T-helper 1 cell treated with Interleukin-12 subunit alpha and Interleukin-12 subunit beta and Interleukin-4 antibody, amounts not matched to agents 30 ng/mL and 1 ng/mL, for 36 hours (primary cell): ENCODE results near the gene GCNT3. TPM values are rescaled to one million over a fixed set of nuclear protein-coding genes. Genes with fewer than 3 reads are reported as not detected.
"Not testable (repeated sequence)": the region's sequence is repeated elsewhere in the genome, so short reads cannot be mapped to it uniquely, and the experiment has no call there.

Experiments used
- intact Hi-C: fragments of 100-400 bp; cut with micrococcal nuclease; formaldehyde crosslinking; loops from one replicate; pipeline ENCODE4 v1.15.1; 2024
- total RNA-seq: library from RNA; stranded (reverse); gene quantifications from 2 replicates; pipeline ENCODE4 v1.2.3, GENCODE V29; 2022

The GCNT3 gene
- total RNA-seq, 1 donor from 2014 or later = not detected

DNA sequence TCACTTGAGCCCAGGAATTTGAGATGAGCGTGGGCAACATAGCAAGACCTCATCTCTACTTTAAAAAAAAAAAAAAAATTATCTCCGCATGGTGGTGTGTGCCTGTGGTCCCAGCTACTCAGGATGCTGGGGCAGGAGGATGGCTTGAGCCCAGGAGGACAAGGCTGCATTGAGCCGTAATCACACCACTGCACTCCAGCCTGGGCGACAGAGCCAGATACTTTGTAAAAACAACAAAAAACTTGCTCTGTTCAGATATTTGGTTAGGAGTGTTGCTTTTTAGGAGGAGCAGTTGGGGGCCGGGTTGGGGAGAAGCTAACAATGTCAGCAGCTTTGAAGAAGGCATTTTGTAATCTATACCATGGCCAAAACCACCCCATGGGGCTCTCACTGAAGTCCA lies 4.1 kb downstream of the GCNT3 start:
- intact Hi-C loops = no loop called here

DNA sequence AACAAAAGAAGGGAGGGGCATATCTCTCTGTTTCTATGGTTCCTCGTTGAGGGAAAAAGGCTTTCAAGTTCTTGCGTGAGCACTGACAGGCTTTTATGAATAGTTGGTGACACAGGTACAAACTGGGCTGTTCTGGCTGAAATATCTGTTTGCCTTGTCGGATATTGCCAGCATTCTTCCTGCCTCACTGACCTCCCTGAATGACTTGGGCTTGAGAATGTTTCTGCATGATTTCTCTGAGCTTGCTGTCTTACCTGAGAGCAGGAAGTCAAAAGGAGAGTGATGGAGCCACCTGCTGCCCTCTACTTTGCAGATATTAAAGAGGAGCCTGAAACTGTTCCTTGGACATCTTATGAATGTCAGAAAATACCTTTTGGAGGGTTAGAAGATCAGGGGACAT lies 4.8 kb downstream of the GCNT3 start:
- intact Hi-C loops = no loop called here

DNA sequence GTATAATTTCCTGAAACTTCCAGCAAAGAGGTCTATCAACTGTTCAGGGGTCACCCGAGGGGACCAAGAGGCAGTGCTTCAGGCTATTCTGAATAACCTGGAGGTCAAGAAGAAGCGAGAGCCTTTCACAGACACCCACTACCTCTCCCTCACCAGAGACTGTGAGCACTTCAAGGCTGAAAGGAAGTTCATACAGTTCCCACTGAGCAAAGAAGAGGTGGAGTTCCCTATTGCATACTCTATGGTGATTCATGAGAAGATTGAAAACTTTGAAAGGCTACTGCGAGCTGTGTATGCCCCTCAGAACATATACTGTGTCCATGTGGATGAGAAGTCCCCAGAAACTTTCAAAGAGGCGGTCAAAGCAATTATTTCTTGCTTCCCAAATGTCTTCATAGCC lies 6.8 kb downstream of the GCNT3 start:
- intact Hi-C loops = no loop called here

DNA sequence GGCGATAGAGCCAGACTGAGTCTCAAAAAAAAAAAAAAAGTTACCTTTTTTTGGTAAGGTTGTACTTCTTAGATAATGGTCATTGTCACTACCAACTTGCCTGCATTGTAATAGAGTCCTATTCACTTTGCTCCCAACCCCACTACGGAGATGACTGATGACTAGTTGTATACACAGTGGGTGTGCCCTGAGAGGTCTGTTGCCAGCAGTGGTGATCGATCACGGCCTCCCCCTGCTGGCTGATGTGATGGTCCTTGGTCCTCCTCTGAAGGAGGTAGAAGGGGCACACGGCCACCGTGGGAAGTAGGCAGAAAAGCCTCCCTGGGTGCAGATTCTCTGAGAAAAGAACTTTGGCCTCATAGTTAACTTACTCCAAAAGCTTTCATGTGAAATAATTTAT lies 10.7 kb downstream of the GCNT3 start:
- intact Hi-C loops = loop anchor here (1.0 kb wide), 1 partner anchor 90 kb away; no protein-coding TSS in a partner anchor

DNA sequence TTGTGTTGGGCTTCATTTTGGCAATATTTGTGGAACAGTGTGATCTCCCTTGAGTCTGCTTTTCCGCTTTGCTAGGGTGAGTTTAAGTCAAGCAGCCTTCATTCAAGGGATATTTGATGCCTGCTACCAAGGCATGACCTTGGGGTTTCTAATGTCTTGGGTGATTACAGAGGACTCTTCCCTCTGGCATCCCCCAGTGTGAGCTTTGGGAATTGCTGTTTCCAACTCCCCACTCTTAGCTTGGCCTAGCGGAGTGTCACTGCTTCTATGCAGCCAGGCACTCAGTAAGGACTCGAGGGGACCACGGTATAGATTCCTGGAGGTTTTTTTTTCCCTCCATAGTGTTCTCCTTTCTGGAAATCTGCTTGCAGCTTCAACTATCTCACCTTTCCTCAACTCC lies 21.1 kb downstream of the GCNT3 start:
- intact Hi-C loops = no loop called here

DNA sequence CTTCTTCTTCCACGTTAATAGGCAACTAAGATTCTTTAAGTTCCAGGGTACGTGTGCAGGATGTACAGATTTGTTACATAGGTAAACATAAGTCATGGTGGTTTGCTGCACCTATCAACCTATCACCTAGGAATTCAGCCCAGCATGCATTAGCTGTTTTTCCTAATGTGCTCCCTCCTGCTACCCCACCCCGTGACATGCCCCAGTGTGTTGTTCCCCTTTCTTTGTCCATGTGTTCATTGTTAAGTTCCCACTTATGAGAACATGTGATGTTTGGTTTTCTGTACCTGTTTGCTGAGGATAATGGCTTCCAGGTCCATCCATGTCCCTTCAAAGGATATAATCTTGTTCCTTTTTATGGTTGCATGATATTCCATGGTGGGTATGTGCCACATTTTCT lies 24.6 kb downstream of the GCNT3 start:
- intact Hi-C loops = no loop called here

DNA sequence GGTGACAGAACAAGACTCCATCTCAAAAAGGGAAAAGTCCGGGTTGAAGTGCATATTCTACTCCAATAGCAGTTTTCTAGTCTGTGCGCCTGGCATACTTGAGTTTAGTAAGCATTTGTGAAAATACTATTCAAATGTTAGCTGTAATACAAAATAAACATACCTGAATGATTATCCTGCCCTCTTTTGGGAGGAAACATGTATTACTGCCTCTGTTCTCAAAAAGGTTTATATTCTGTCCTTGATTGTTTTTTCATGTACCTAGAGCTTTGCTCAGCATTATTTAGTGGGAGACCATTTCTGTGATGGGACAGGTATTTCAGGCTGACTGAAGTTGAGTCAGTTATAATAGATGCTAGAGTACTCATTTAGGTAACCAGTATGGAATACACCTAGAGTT lies 25.9 kb downstream of the GCNT3 start:
- intact Hi-C loops = not testable (repeated sequence)

DNA sequence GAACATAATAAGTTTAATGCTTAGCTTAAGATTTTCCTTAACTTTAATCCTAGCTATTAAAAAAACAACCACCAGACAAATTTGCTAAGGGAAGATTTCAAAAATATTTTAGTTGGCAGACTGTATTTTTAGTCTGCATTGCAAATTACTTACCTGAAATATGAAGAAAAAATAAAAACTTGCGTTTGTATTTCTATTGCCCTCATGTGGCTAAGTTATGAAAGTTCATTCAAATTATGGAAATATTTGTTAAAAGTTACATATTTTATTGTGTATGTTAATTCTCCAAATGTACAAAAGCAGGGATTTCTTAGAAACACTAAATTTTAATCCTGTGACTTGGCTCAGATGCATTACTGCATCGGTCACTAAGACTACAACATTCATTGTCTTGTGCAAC lies 30.8 kb downstream of the GCNT3 start:
- intact Hi-C loops = loop anchor here (5.0 kb wide), 1 partner anchor 110 kb away; no protein-coding TSS in a partner anchor

DNA sequence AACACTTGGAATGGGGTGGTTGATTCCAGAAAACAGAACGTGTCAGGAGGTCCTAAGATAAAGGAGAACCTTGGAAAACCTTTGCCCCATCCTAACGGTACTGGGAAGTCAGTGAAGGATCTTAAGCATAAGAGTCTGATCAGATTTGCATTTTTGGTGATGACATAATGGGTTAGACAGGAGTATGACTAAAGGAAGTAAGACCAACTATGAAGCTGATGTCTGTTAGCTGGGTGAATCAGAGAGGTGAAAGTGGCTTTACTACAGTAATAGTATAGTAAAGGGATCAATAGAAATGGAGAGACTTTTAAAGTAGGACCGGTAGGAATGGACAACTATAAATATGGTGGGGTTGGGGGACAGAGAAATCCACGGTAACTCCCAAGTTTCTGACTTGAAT lies 33.2 kb downstream of the GCNT3 start:
- intact Hi-C loops = loop anchor here (5.0 kb wide), 1 partner anchor 112 kb away; no protein-coding TSS in a partner anchor

DNA sequence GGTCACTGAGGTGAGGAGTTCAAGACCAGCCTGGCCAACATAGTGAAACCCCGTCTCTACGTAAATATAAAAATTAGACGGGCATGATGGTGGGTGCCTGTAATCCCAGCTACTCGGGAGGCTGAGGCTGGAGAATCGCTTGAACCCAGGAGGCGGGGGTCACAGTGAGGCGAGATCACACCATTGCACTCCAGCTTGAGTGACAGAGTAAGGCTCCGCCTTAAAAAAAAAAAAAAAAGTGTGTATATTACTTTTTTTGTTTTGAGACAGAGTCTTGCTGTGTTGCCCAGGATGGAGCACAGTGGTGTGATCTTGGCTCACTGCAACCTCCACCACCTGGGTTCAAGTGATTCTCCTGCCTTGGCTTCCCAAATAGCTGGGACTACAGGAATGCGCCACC lies 34.2 kb downstream of the GCNT3 start:
- intact Hi-C loops = not testable (repeated sequence)

DNA sequence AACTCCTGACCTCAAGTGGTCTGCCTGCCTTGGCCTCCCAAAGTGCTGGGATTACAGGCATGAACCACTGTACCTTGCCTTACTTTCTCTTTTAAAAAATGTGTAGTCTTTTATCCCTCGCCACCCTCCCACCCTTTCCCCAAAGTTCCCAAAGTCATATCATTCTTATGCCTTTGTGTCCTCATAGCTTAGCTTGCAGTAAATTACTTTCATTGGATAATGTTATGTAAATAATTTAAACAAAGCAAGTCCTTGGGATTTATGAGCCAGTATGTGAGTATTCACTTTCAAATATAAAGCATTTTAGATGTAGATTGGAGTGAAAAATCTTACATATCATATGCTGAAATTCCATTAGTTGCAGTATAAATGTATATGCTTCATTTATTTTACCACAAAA lies 34.7 kb downstream of the GCNT3 start:
- intact Hi-C loops = no loop called here

DNA sequence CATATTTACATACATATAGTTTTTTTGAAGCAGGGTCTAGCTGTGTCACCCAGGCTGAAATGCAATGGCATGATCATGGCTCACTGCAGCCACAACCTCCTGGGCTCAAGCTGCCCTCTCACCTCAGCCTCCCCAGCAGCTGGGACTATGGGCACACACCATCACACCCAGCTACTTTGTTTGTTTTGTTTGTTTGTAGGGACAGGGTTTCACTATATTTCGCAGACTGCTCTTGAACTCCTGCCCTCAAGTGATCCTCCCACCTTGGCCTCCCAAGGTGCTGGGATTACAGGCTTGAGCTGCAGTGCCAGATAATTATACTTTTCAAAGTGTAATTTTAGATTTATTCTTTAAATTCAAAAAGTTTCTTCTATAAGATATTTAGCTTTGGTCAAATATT lies 35.5 kb downstream of the GCNT3 start:
- intact Hi-C loops = no loop called here

DNA sequence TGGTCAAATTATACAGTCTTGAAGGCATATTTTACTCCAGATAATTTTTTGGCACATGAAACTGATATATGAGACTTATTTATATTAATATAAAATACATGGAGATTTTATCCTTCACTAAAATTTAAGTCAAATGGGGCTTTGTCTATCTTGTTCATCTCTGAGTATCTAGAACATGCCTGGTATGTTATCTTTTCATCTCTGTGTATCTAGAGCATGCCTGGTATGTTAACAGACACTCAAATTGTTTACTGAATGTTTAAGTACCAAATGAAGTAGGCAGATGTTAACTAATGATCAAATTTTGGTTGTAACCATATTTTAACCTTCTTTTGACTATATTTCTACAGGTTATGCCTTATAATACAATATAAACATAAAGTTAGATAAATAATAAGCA lies 38.0 kb downstream of the GCNT3 start:
- intact Hi-C loops = no loop called here

DNA sequence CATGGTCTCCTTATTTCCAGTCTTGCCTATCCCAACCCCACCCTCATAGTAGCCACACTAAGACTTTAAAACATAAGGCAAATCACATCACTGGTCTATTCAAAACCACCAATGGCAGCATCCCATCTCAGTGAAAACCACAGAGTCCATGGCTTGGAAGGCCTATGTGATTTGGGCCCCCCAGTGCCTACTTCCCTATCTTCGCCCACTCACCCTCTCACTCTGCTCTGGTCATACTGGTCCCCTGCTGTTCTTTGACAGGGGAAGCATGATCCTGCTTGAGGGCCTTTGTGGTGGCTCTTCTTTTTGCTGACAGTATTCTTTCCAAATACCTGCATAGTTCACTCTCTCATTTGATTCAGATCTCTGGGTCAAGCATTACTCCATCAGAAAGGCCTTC lies 42.5 kb downstream of the GCNT3 start:
- intact Hi-C loops = no loop called here

DNA sequence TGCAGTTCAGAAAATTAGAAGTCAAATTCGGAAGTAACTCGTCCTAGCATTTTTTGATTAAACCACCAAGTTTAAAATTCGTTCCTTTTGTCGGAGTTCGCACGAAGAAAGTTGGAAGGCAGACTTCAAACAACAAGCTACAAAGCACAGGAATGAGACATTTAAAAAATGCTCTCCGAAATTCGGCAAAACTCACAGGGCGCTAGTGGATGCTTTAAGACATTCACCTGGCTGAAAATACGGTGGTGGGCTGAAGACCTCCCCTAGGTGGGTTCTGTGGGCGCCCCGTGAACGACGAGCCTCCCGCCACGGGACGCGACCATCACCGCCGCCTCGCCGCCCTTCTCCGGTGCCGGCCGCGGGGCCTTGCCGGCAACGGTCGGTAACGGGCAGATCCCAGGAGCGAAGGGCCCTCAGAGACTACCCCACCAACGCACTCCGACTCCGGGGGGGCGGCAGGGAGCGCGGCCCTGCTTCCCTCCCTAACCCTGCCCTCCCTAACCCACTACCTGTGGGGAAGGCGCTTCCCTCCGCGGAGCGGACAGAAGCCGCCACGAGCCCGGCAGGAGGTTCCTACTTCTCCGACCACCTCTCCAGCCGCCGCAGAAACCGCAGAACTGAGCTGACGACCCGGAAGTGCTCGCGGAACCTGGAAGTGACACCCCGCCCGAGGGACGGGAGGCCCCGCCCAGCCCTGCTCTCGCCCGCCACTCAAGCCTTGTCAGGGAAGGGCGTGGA lies 45.5 kb downstream of the GCNT3 start, which contains the start of gene GTF2A2:
Gene GTF2A2, minus strand, starts transcription at position 619 of the 738 bp plus-strand sequence. CDS start 5,238 bp downstream, outside the sequence.
- intact Hi-C loops = loop anchor here (1.0 to 5.0 kb wide), 6 partner anchors 31 to 885 kb away; partner anchors contain the start of genes CCNB2, ICE2, MINDY2 and RNF111

DNA sequence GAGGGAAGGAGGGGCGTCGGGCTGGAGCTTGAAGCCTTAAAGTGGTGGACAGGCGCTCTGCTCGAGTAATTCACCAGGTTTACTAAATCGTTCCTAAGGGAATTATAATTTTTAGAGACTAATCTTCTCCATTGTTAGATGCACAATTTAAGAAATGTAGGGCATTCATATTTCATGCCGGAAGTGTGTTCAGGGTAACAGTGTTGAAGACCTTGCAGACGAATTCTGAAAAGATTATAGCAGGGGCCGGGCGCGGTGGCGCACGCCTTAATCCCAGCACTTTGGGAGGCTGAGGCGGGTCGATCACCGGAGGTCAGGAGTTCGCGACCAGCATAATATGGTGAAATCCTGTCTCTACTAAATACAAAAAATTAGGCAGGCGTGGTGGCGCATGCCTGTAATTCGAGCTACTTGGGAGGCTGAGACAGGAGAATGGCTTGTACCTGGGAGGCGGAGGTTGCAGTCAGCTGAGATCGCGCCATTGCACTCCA lies 46.1 kb downstream of the GCNT3 start:
- intact Hi-C loops = loop anchor here (1.0 to 5.0 kb wide), 6 partner anchors 31 to 885 kb away; partner anchors contain the start of genes CCNB2, ICE2, MINDY2 and RNF111

DNA sequence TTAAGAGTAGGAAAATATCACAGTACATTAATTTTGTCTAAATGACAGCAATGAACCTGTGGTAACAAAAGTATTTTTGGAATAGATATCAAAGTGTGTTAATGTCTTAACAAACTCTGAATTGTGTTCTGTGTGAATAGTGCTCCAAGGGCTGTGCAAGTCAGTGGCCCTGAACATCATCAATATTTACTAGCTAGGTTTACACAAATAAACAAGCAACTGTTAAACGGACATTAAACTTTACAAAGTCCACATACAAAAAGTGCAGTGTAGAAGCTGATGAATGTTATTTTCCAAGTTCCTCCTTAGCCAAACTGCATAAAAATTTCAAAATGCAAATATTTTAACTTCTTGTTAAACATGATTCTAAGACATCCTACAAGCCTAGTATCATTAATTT lies 47.8 kb downstream of the GCNT3 start:
- intact Hi-C loops = loop anchor here (5.0 kb wide), 2 partner anchors 672 to 887 kb away; partner anchors contain the start of genes MINDY2 and RNF111

DNA sequence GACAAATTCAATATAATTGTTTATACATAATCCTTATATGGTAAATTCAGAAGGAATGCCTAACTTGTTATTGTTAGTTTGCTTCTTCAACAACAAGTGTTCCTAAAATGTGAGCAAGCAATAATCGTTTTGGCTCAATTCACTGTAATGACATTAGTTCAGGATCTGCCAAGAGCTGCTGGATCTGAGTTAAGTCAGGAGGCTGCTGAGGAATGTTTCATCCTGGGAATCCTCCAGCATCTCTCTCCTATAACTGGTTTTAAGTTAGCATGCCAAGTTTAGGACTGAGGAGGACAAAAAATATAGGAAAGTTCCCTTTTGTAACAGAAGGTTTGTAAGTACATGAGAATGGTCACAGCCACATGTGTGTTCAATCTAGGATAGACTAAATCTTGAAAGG lies 50.7 kb downstream of the GCNT3 start:
- intact Hi-C loops = no loop called here

DNA sequence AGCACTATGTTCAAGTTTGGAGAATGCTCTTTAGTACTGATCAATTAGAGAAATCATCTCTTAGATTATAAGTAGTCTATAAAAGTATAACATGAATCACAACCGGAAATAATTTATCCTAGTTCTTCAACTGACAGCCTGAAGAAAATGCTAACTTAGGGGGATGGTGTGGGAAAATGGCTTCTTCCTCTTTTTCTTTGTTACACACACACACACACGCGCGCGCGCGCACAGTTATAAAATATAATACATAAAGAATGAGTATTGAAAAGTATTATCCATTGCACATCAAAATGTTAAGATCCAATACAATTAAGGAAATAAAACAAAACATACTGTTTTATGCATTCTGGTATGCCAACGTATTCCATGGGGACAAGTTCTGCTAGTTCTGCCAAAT lies 57.0 kb downstream of the GCNT3 start:
- intact Hi-C loops = no loop called here
